WTC11 (cell line): ENCODE results near the gene TOR1A. TPM values are rescaled to one million over a fixed set of nuclear protein-coding genes. Genes with fewer than 3 reads are reported as not detected.

ENCODE experiments used
- ATAC-seq: fragments of 200-7000 bp; cut with Tn5 transposase; 2 replicates; pipeline ENCODE4 v1.10.0; 2021; ENCODE audit warnings: mild to moderate bottlenecking, moderate library complexity
- CTCF ChIA-PET: fragments of 300-600 bp; sonication (Branson Sonifier 250); formaldehyde crosslinking; loops from one replicate; lab custom pipeline; 2021; ENCODE audit warnings: antibody characterized with exemption; lab: Charles Lee
- POLR2A ChIA-PET: fragments of 350-600 bp; sonication (Branson Sonifier 250); formaldehyde crosslinking; loops from one replicate; lab custom pipeline; 2021; ENCODE audit warnings: antibody characterized with exemption; lab: Charles Lee
- DNase-seq: peaks from one replicate; pipeline ENCODE4 v3.0.0; 2021; ENCODE audit warnings: low spot score
- H3K27ac Mint-ChIP-seq: 2 replicates; pipeline ENCODE4 v1.8.0; 2021; ENCODE audit warnings: mixed read lengths
- H3K27me3 Mint-ChIP-seq: 2 replicates; pipeline ENCODE4 v1.8.0; 2021; ENCODE audit warnings: low read depth, mild to moderate bottlenecking, moderate library complexity, mixed read lengths
- H3K36me3 Mint-ChIP-seq: 2 replicates; pipeline ENCODE4 v1.8.0; 2021; ENCODE audit warnings: mixed read lengths
- H3K4me1 Mint-ChIP-seq: 2 replicates; pipeline ENCODE4 v1.8.0; 2022; ENCODE audit warnings: mixed read lengths
- H3K4me3 Mint-ChIP-seq: 2 replicates; pipeline ENCODE4 v1.8.0; 2021; ENCODE audit warnings: mild to moderate bottlenecking, moderate library complexity, mixed read lengths
- H3K9me3 Mint-ChIP-seq: 2 replicates; pipeline ENCODE4 v1.8.0; 2021; ENCODE audit warnings: mixed read lengths
- ARID4B ChIP-seq: sonication (generic); formaldehyde crosslinking; IDR thresholded peaks from 2 replicates; pipeline ENCODE4 v1.8.0; 2023; ENCODE audit warnings: missing genetic modification reagents, mild to moderate bottlenecking, borderline replicate concordance
- CBFB ChIP-seq: sonication (generic); formaldehyde crosslinking; IDR thresholded peaks from 2 replicates; pipeline ENCODE4 v1.8.1; 2022; ENCODE audit warnings: mild to moderate bottlenecking, low read depth, missing genetic modification reagents
- CREM ChIP-seq: sonication (generic); formaldehyde crosslinking; IDR thresholded peaks from 2 replicates; pipeline ENCODE4 v1.8.1; 2022; ENCODE audit warnings: mild to moderate bottlenecking, missing genetic modification reagents, moderate library complexity
- EMX1 ChIP-seq: fragments of 250-450 bp; sonication (Bioruptor Pico); IDR thresholded peaks from 2 replicates; pipeline ENCODE4 v1.8.0; 2021; ENCODE audit warnings: mild to moderate bottlenecking
- FOXP1 ChIP-seq: sonication (generic); formaldehyde crosslinking; IDR thresholded peaks from 2 replicates; pipeline ENCODE4 v1.8.0; 2022; ENCODE audit warnings: missing genetic modification reagents, mild to moderate bottlenecking, moderate library complexity, borderline replicate concordance
- GABPB1 ChIP-seq: sonication (generic); formaldehyde crosslinking; IDR thresholded peaks from 2 replicates; pipeline ENCODE4 v1.8.1; 2023; ENCODE audit warnings: mild to moderate bottlenecking, missing genetic modification reagents
- GRHL2 ChIP-seq: fragments of 250-450 bp; sonication (Bioruptor Pico); IDR thresholded peaks from 2 replicates; pipeline ENCODE4 v1.8.0; 2022; ENCODE audit warnings: mild to moderate bottlenecking, moderate library complexity; ENCODE audit not compliant: insufficient replicate concordance, severe bottlenecking
- MYBL2 ChIP-seq: sonication (generic); formaldehyde crosslinking; IDR thresholded peaks from 2 replicates; pipeline ENCODE4 v1.8.1; 2023; ENCODE audit warnings: mild to moderate bottlenecking, moderate library complexity, missing genetic modification reagents
- NFATC4 ChIP-seq: fragments of 250-450 bp; sonication (Bioruptor Pico); IDR thresholded peaks from 2 replicates; pipeline ENCODE4 v1.9.0; 2021; ENCODE audit warnings: mild to moderate bottlenecking
- NFYB ChIP-seq: sonication (generic); formaldehyde crosslinking; conservative IDR thresholded peaks from 2 replicates; pipeline ENCODE4 v1.8.0; 2022; ENCODE audit warnings: low read depth, missing genetic modification reagents
- NR3C1 ChIP-seq: sonication (generic); formaldehyde crosslinking; conservative IDR thresholded peaks from 2 replicates; pipeline ENCODE4 v1.8.1; 2023; ENCODE audit warnings: low read depth, mild to moderate bottlenecking, missing genetic modification reagents
- SMAD3 ChIP-seq: sonication (generic); formaldehyde crosslinking; IDR thresholded peaks from 2 replicates; pipeline ENCODE4 v1.8.0; 2022; ENCODE audit warnings: missing genetic modification reagents, mild to moderate bottlenecking, borderline replicate concordance
- SOX15 ChIP-seq: fragments of 250-450 bp; sonication (Bioruptor Pico); IDR thresholded peaks from 2 replicates; pipeline ENCODE4 v1.9.0; 2021; ENCODE audit warnings: mild to moderate bottlenecking
- TEAD4 ChIP-seq: sonication (generic); formaldehyde crosslinking; IDR thresholded peaks from 2 replicates; pipeline ENCODE4 v1.8.0; 2022; ENCODE audit warnings: mild to moderate bottlenecking, missing genetic modification reagents
- ZBTB43 ChIP-seq: sonication (generic); formaldehyde crosslinking; IDR thresholded peaks from 2 replicates; pipeline ENCODE4 v1.8.1; 2023; ENCODE audit warnings: mild to moderate bottlenecking, missing genetic modification reagents
- ZNF121 ChIP-seq: sonication (generic); formaldehyde crosslinking; IDR thresholded peaks from 2 replicates; pipeline ENCODE4 v1.8.0; 2023; ENCODE audit warnings: missing genetic modification reagents
- ZNF232 ChIP-seq: sonication (generic); formaldehyde crosslinking; IDR thresholded peaks from 2 replicates; pipeline ENCODE4 v1.8.0; 2022; ENCODE audit warnings: mild to moderate bottlenecking, missing genetic modification reagents
- ZNF317 ChIP-seq: sonication (generic); formaldehyde crosslinking; IDR thresholded peaks from 2 replicates; pipeline ENCODE4 v1.8.1; 2023; ENCODE audit warnings: low read depth, mild to moderate bottlenecking, moderate library complexity, missing genetic modification reagents, borderline replicate concordance
- ZNF396 ChIP-seq: fragments of 250-450 bp; sonication (Bioruptor Pico); IDR thresholded peaks from 2 replicates; pipeline ENCODE4 v1.8.0; 2021; ENCODE audit warnings: mild to moderate bottlenecking, moderate library complexity, borderline replicate concordance
- ZNF416 ChIP-seq: fragments of 250-450 bp; sonication (Bioruptor Pico); IDR thresholded peaks from 2 replicates; pipeline ENCODE4 v1.9.0; 2021; ENCODE audit warnings: mild to moderate bottlenecking, inconsistent platforms
- ZSCAN18 ChIP-seq: fragments of 250-450 bp; sonication (Bioruptor Pico); IDR thresholded peaks from 2 replicates; pipeline ENCODE4 v2.1.2; 2022; ENCODE audit warnings: mild to moderate bottlenecking, moderate library complexity
- total RNA-seq: library from RNA; stranded (reverse); gene quantifications from 3 replicates; pipeline ENCODE4 v1.2.3, GENCODE V29; 2021
- TF ChIP-seq, protein P1 (sequence below): sonication (generic); formaldehyde crosslinking; conservative IDR thresholded peaks from 2 replicates; pipeline ENCODE4 v1.8.1; 2023; ENCODE audit warnings: mild to moderate bottlenecking, low read depth, missing genetic modification reagents, moderate library complexity
- TF ChIP-seq, protein P2 (sequence below): sonication (generic); formaldehyde crosslinking; IDR thresholded peaks from 2 replicates; pipeline ENCODE4 v1.8.1; 2023; ENCODE audit warnings: mild to moderate bottlenecking, missing genetic modification reagents, moderate library complexity
- TF ChIP-seq, protein P3 (sequence below): sonication (generic); formaldehyde crosslinking; IDR thresholded peaks from 2 replicates; pipeline ENCODE4 v1.8.0; 2022; ENCODE audit warnings: mild to moderate bottlenecking, missing genetic modification reagents

TOR1A gene
- total RNA-seq, 1 experiment from 2014 or later = 32.7 TPM

DNA sequence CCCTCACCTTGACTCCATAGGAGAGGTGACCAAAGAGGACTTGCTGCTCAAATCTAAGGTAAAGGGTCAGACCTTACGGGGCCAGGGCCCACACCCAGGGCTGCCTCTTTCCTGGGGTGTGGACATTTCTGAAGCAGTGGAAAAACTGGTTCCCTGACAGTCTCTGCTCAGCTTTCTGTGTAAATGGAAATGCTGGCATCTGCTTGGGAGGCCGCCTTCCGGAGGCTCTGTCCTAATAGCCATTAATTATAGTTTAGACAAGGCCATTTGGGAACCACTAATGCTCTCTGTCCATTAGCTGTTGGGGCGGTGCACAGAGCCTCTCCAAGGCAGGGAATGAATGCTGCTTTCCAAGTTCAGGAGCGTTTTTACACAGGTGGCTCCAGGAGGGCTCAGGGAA, 28.6 kb upstream of the TOR1A start (continued):
- no peak for TF ChIP-seq ARID4B (CRISPR knock-in tag)

DNA sequence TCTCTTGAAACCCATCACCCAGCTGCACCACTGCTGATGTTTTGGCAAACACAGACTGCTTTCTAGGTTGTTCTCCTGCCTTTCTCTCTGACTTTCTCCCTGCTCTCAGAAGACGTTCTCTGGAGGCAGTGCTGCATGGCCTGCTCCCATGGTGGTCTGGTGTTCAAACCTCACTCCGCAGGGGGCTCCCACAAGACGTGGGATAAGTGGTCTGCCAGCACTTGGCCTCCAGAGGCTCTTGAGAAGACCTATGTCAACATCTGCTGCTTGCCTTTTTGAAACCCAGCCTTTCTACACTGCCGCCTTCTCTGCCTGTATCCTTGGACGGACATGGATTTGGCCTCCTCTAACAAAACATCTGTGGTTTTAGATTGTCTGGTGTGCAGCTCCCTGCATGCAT, 27.9 kb upstream of the TOR1A start:
- Mint-ChIP-seq H3K36me3 (peaks cover 24% of the 10 kb centered on the region), H3K4me3 (no peak overlapping the region), H3K27me3 (no peaks in the 10 kb centered on the region), H3K9me3 (no peaks in the 10 kb centered on the region), H3K4me1 (no peaks in the 10 kb centered on the region), H3K27ac (no peak overlapping the region)
- TF ChIP-seq EMX1 (no peak), ZNF121 (no peak), NR3C1 (CRISPR knock-in tag) (no peak), CREM (no peak), CBFB (CRISPR knock-in tag) (no peak), FOXP1 (CRISPR knock-in tag) (no peak), TEAD4 (CRISPR knock-in tag) (no peak), ZNF232 (no peak), ZNF416 (CRISPR knock-in tag) (no peak), NFYB (no peak), ZBTB43 (CRISPR knock-in tag) (no peak), SOX15 (CRISPR knock-in tag) (no peak)
- TF ChIP-seq, protein P1, sequence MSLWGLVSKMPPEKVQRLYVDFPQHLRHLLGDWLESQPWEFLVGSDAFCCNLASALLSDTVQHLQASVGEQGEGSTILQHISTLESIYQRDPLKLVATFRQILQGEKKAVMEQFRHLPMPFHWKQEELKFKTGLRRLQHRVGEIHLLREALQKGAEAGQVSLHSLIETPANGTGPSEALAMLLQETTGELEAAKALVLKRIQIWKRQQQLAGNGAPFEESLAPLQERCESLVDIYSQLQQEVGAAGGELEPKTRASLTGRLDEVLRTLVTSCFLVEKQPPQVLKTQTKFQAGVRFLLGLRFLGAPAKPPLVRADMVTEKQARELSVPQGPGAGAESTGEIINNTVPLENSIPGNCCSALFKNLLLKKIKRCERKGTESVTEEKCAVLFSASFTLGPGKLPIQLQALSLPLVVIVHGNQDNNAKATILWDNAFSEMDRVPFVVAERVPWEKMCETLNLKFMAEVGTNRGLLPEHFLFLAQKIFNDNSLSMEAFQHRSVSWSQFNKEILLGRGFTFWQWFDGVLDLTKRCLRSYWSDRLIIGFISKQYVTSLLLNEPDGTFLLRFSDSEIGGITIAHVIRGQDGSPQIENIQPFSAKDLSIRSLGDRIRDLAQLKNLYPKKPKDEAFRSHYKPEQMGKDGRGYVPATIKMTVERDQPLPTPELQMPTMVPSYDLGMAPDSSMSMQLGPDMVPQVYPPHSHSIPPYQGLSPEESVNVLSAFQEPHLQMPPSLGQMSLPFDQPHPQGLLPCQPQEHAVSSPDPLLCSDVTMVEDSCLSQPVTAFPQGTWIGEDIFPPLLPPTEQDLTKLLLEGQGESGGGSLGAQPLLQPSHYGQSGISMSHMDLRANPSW (CRISPR knock-in tag) = no peak
- DNase-seq = no peak
- CTCF ChIA-PET = no interaction called here
- POLR2A ChIA-PET = no interaction called here
- ATAC-seq = no peak

- H3K27ac Mint-ChIP-seq = no peak overlapping the region
- ChIA-PET POLR2A (no interaction called here), CTCF (no interaction called here)
- H3K36me3 Mint-ChIP-seq = peaks cover 24% of the 10 kb centered on the region
- DNase-seq (no peak), ATAC-seq (no peak)
- no peaks in the 10 kb centered on the region for H3K9me3 Mint-ChIP-seq
- H3K4me1 Mint-ChIP-seq = no peaks in the 10 kb centered on the region
- no peaks in the 10 kb centered on the region for H3K27me3 Mint-ChIP-seq
- no peak overlapping the region for H3K4me3 Mint-ChIP-seq
- TF ChIP-seq MYBL2 (CRISPR knock-in tag) (no peak), ZSCAN18 (CRISPR knock-in tag) (no peak), ZNF416 (CRISPR knock-in tag) (no peak), SMAD3 (CRISPR knock-in tag) (no peak), GRHL2 (no peak), ZNF396 (CRISPR knock-in tag) (no peak), GABPB1 (no peak), NFATC4 (CRISPR knock-in tag) (no peak), ZNF317 (CRISPR knock-in tag) (no peak)
- TF ChIP-seq, protein P2, sequence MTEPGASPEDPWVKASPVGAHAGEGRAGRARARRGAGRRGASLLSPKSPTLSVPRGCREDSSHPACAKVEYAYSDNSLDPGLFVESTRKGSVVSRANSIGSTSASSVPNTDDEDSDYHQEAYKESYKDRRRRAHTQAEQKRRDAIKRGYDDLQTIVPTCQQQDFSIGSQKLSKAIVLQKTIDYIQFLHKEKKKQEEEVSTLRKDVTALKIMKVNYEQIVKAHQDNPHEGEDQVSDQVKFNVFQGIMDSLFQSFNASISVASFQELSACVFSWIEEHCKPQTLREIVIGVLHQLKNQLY (CRISPR knock-in tag) = no peak
- TF ChIP-seq, protein P3, sequence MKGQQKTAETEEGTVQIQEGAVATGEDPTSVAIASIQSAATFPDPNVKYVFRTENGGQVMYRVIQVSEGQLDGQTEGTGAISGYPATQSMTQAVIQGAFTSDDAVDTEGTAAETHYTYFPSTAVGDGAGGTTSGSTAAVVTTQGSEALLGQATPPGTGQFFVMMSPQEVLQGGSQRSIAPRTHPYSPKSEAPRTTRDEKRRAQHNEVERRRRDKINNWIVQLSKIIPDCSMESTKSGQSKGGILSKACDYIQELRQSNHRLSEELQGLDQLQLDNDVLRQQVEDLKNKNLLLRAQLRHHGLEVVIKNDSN = no peak
Measured at GRCh38 chr9:129850821-129851550, 27.1 kb upstream of the TOR1A start.
